Stimulated activated naive B cell treated with anti-CD40 and anti-IgM and Interleukin-4, amounts not matched to agents 10 μg/mL and 1 μg/mL and 100 μg/mL, for 72 hours (primary cell): ENCODE data around the gene DCLK1.
A peak's percentile ranks its signal among the peaks of the same experiment; 100 is the strongest.

Experiments used
- ATAC-seq, 2 donors: fragments of 150-1000 bp; cut with Tn5 transposase; replicated peaks; 2 replicates each; pipeline ENCODE4 v1.10.0; 2021; ENCODE audit warnings: moderate library complexity in 1 of 2
- DNase-seq: peaks from one replicate; pipeline ENCODE4 v3.0.0; 2021
- H3K27ac Mint-ChIP-seq: one replicate; pipeline ENCODE4 v1.8.0; 2022; ENCODE audit warnings: mild to moderate bottlenecking, mixed read lengths
- H3K27me3 Mint-ChIP-seq, 2 donors: one replicate each; pipeline ENCODE4 v1.8.0; 2022; ENCODE audit warnings: mixed read lengths in 2 of 2
- H3K36me3 Mint-ChIP-seq, 2 donors: one replicate each; pipeline ENCODE4 v1.8.0; 2022; ENCODE audit warnings: mixed read lengths in 2 of 2, mild to moderate bottlenecking in 1 of 2
- H3K4me1 Mint-ChIP-seq, 2 donors: one replicate each; pipeline ENCODE4 v1.8.0; 2022; ENCODE audit warnings: mixed read lengths in 2 of 2, mild to moderate bottlenecking in 1 of 2
- H3K4me3 Mint-ChIP-seq, 2 donors: one replicate each; pipeline ENCODE4 v1.8.0; 2022; ENCODE audit warnings: mild to moderate bottlenecking in 2 of 2, mixed read lengths in 2 of 2, moderate library complexity in 1 of 2
- H3K9me3 Mint-ChIP-seq, 2 donors: one replicate each; pipeline ENCODE4 v1.8.0; 2022; ENCODE audit warnings: mixed read lengths in 2 of 2, mild to moderate bottlenecking in 1 of 2

DCLK1 gene

DNA sequence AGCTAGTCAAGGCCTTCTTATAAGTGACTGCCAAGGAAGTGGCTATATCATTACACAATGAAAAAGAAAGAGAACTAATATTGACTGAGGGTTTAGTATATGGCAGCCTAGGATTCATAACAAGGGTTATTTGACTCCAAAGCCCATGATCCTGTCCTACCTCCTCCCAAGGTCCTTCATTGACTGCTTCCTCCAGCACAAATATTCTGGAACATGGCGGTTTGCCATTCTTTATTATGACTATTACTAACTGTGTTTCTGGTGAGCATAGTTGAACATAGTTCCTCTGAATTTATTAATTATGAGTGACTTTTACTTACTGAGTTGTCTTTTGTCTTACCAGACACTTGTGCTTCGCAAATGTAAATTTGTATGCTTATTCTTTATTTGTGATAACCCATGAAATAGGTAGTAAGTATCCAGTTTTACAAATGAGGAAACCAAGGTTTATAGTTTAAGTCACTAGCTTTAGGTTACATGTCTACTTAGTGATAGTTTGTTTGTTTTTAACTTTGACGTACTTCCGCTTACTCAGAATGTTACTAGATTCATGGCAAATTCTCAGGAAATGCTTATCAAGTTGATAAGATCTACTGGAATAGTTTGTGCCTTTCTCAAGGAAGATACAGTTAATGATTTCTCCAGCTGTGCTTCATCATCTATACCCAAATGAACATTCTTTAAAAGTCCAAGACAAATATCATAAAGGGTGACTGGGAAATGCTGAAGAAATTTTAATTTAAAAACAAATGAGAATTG is 15.5 kb upstream of the DCLK1 start:
- Mint-ChIP-seq H3K36me3 (no peaks in the 10 kb centered on the region), H3K4me1 (no peaks in the 10 kb centered on the region), H3K9me3 (peaks cover 6 to 7% of the 10 kb centered on the region in 2 donors), H3K27me3 (no peaks in the 10 kb centered on the region), H3K27ac (no peak overlapping the region), H3K4me3 (no peak overlapping the region)
- ATAC-seq: no peak
- no peak for DNase-seq

DNA sequence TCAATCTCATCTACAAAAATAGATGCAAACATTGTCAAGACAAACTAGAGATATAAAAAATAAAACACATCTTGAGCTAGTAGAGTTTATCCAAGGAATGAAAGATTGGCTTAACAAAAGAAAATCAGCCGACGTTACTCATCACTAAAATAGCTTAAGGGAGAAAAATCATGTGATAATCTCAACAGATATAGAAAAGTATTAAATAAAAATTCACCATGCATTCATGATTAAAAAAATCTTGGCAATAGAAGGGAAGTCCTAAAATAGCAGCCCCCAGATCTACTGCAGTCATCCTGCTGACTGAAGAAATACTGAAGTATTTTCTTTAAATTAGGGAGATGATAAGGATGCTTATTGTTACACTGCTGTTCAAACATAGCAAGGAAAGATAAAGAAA is 12.6 kb upstream of the DCLK1 start:
- peaks cover 0 to 1% of the 10 kb centered on the region in 2 donors for H3K9me3 Mint-ChIP-seq
- H3K27me3 Mint-ChIP-seq: no peaks in the 10 kb centered on the region
- no peak for ATAC-seq

GRCh38 chr13:36142735-36143134 is 11.6 kb upstream of the DCLK1 start:
- no peak for DNase-seq
- no peak overlapping the region for H3K4me3 Mint-ChIP-seq
- H3K4me1 Mint-ChIP-seq: no peaks in the 10 kb centered on the region
- H3K36me3 Mint-ChIP-seq: no peaks in the 10 kb centered on the region
- no peaks in the 10 kb centered on the region for H3K27me3 Mint-ChIP-seq
- no peak overlapping the region for H3K27ac Mint-ChIP-seq
- peaks cover 0 to 1% of the 10 kb centered on the region in 2 donors for H3K9me3 Mint-ChIP-seq
- ATAC-seq: no peak

More for the DNA sequence above, 12.6 kb upstream of the DCLK1 start:
- Mint-ChIP-seq H3K4me3 (no peak overlapping the region), H3K27ac (no peak overlapping the region), H3K36me3 (no peaks in the 10 kb centered on the region), H3K4me1 (no peaks in the 10 kb centered on the region)
- no peak for DNase-seq

DNA sequence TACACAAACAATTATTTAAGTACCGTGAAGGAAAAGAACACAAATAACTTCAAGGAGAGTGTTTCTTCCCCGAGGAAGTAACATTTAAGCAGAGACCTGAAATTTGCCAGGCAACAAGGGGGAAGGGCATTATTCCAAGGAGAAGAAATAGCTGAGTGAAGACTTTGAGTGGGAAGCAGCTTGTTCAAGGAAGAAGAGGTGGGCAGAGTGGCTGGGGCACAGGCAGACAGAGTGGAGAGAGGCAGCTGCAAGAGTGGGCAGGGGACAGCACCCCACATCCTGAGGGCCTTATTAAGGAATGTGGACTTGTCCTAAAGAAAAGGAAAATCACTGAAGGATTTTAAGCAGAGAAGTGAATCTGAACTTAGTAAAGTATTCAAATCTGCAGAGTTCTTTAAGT is 4.7 kb upstream of the DCLK1 start:
- ATAC-seq: no peak
- no peaks in the 10 kb centered on the region for H3K4me1 Mint-ChIP-seq
- DNase-seq: no peak
- no peaks in the 10 kb centered on the region for H3K36me3 Mint-ChIP-seq
- H3K9me3 Mint-ChIP-seq: peaks cover 0 to 5% of the 10 kb centered on the region in 2 donors
- peaks cover 10 to 47% of the 10 kb centered on the region in 2 donors for H3K27me3 Mint-ChIP-seq
- H3K27ac Mint-ChIP-seq: no peak overlapping the region
- no peak overlapping the region for H3K4me3 Mint-ChIP-seq

- ATAC-seq (no peak), DNase-seq (no peak)
- Mint-ChIP-seq H3K36me3 (no peaks in the 10 kb centered on the region), H3K4me3 (no peak overlapping the region), H3K4me1 (peaks cover 0 to 5% of the 10 kb centered on the region in 2 donors), H3K27ac (no peak overlapping the region), H3K9me3 (peaks cover 0 to 3% of the 10 kb centered on the region in 2 donors), H3K27me3 (peaks cover 19 to 59% of the 10 kb centered on the region in 2 donors)
Observed at GRCh38 chr13:36134632-36135031, 3.5 kb upstream of the DCLK1 start.

DNA sequence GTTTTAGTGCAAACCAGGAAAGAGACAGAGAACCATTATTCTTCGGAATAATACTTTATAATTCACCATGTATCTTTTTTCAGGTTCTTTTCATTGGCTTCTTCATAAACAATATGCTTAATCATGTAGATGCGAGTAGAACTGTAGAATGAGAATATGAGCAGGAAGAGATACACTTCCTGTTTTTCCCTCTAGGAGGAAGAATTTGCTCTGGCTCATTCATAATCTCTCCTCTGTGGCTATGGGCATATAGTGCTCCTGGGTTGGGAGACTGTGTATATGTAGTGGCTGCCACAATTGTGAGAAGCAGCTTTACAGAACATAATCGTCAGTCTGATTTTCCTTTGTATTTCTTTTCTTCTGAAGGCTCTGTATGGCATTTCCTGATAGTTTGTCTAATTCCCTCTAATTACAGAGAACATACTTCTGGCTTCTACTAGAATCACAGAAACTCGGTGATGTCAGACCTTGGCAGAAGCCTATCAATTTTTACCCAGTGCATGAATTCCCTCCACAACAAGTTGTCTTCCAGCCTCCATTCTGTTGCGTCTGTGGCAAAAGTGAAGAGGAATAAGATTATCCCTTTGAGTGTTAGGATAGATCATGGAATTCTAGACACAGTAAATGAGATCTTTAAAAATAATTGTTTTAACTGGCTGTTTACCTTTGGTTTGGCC is 2.9 kb upstream of the DCLK1 start:
- peaks cover 0 to 5% of the 10 kb centered on the region in 2 donors for H3K4me1 Mint-ChIP-seq
- ATAC-seq (no peak), DNase-seq (no peak)
- no peak overlapping the region for H3K27ac Mint-ChIP-seq
- peaks cover 0 to 3% of the 10 kb centered on the region in 2 donors for H3K9me3 Mint-ChIP-seq
- no peaks in the 10 kb centered on the region for H3K36me3 Mint-ChIP-seq
- H3K4me3 Mint-ChIP-seq: no peak overlapping the region
- peaks cover 19 to 63% of the 10 kb centered on the region in 2 donors for H3K27me3 Mint-ChIP-seq

GRCh38 chr13:36132376-36132775 is 1.2 kb upstream of the DCLK1 start:
- DNase-seq (no peak), ATAC-seq (no peak)
- Mint-ChIP-seq H3K4me1 (peaks cover 0 to 5% of the 10 kb centered on the region in 2 donors), H3K27me3 (peaks cover 19 to 70% of the 10 kb centered on the region in 2 donors), H3K27ac (no peak overlapping the region), H3K9me3 (peaks cover 0 to 5% of the 10 kb centered on the region in 2 donors), H3K36me3 (no peaks in the 10 kb centered on the region), H3K4me3 (no peak overlapping the region)

- H3K27me3 Mint-ChIP-seq: peaks cover 19 to 71% of the 10 kb centered on the region in 2 donors
- ATAC-seq (no peak), DNase-seq (no peak)
Observed at GRCh38 chr13:36131931-36132297, 732 bp upstream of the DCLK1 start.

DNA sequence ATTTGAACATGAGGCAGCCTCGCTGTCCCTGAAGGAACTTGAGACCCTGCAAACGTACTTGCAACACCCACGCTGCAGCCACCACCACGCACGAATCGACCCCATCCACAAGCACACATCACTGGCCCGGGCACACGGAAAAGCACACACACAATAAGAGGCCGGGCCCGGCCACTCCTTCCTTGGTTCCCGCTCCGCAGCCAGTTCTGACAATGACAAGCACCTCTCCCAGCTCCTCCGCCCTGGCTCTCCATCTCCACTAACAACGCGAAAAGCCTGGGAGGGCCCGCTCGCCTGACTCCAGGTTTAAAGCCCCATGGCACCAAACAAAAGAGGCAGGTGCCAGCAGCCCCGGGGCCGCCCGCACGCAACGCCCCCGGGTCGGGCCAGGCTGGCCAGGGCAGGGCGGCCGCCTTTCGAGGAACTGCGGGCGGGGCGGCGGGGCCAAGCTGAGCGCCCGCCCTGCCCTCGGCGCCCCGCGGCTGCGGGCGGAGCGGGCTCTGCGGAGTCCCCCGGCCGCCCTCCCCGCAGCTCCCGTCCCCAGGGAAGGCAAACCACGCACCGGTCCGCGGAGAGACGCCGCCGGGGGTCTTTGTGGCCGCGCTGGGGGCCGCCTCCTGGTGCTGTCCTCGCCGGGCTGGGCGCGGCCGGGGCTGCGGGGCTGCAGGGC is 495 bp downstream of the DCLK1 start:
- peaks cover 19 to 76% of the 10 kb centered on the region in 2 donors for H3K27me3 Mint-ChIP-seq
- DNase-seq (no peak), ATAC-seq (peak in 1 of 2 donors; percentile 19)
- no peaks in the 10 kb centered on the region for H3K36me3 Mint-ChIP-seq
- H3K27ac Mint-ChIP-seq: no peak overlapping the region
- peaks cover 0 to 3% of the 10 kb centered on the region in 2 donors for H3K9me3 Mint-ChIP-seq
- H3K4me1 Mint-ChIP-seq: peaks cover 0 to 5% of the 10 kb centered on the region in 2 donors
- H3K4me3 Mint-ChIP-seq: no peak overlapping the region

More at GRCh38 chr13:36131931-36132297, 732 bp upstream of the DCLK1 start:
- Mint-ChIP-seq H3K9me3 (peaks cover 0 to 5% of the 10 kb centered on the region in 2 donors), H3K4me1 (peaks cover 0 to 5% of the 10 kb centered on the region in 2 donors), H3K4me3 (no peak overlapping the region), H3K36me3 (no peaks in the 10 kb centered on the region), H3K27ac (no peak overlapping the region)

DNA sequence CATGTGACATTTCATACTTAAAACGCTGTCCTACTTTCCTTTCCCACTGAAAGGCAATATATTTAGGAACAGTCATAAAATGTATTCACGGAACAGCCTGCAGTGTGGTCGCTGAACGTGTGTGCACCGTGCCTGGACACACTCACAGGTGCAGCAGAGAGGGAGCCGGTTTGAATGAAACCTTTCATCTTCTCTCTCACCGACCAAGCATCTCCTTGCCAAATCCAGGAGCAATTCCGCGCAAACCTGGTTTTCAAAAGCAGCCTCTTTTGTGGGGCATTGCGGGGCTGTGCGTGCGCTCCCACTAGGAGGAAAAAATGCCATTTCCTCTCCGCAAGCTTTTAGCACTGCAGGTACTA is 1.0 kb downstream of the DCLK1 start:
- H3K27ac Mint-ChIP-seq: no peak overlapping the region
- peaks cover 0 to 2% of the 10 kb centered on the region in 2 donors for H3K9me3 Mint-ChIP-seq
- DNase-seq (no peak), ATAC-seq (no peak)
- no peaks in the 10 kb centered on the region for H3K36me3 Mint-ChIP-seq
- H3K4me1 Mint-ChIP-seq: peaks cover 0 to 5% of the 10 kb centered on the region in 2 donors
- H3K4me3 Mint-ChIP-seq: no peak overlapping the region
- peaks cover 19 to 71% of the 10 kb centered on the region in 2 donors for H3K27me3 Mint-ChIP-seq

DNA sequence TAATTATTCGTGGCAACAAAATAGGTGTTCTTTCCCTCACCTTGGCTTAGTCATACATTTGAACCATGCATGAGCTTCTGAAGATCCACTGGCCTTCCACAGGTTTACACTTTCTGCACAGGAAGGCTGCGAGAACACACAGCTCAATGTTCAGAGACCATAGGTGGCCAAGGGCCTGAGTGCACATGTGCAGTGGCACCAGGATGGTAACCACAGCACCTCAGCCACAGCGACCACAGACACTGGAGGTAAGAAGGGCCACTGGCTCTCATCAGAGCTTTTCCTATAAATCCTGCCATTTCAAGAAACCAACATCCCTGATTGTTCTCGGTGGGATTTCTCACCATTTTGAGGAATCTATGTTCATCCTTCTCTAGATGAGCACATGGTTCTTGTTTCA is 1.6 kb downstream of the DCLK1 start:
- no peak overlapping the region for H3K4me3 Mint-ChIP-seq
- no peak for ATAC-seq

GRCh38 chr13:36126491-36126890 is 4.7 kb downstream of the DCLK1 start:
- Mint-ChIP-seq H3K4me1 (peaks cover 0 to 5% of the 10 kb centered on the region in 2 donors), H3K4me3 (no peak overlapping the region), H3K9me3 (peaks cover 0 to 4% of the 10 kb centered on the region in 2 donors), H3K36me3 (no peaks in the 10 kb centered on the region), H3K27me3 (peaks cover 12 to 36% of the 10 kb centered on the region in 2 donors), H3K27ac (no peak overlapping the region)
- ATAC-seq (no peak), DNase-seq (no peak)

More for the DNA sequence above, 1.6 kb downstream of the DCLK1 start:
- no peak for DNase-seq
- H3K4me1 Mint-ChIP-seq: peaks cover 0 to 5% of the 10 kb centered on the region in 2 donors
- H3K9me3 Mint-ChIP-seq: peaks cover 0 to 4% of the 10 kb centered on the region in 2 donors
- H3K27ac Mint-ChIP-seq: no peak overlapping the region
- H3K36me3 Mint-ChIP-seq: no peaks in the 10 kb centered on the region
- peaks cover 19 to 64% of the 10 kb centered on the region in 2 donors for H3K27me3 Mint-ChIP-seq

DNA sequence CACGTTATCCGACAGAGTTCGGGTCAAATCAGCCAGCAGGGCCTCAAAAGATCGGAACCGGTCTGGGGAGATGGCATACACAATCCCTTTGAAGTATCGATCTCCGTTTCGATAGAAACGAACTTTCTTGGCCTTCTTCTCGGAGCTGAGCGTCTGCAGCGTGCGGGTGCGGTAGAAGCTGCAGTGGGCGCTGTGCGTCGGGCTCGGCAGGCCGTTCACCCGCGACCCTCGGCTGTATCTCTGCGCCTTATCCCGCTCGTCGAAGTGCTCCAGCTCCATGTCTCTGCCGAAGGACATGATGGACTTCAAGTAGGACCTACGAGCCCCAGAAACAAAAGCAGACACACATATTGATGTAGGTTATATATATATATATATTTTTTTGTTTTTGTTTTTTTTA is 5.3 kb downstream of the DCLK1 start:
- Mint-ChIP-seq H3K4me3 (no peak overlapping the region), H3K27me3 (peaks cover 9 to 33% of the 10 kb centered on the region in 2 donors), H3K4me1 (peaks cover 0 to 5% of the 10 kb centered on the region in 2 donors), H3K27ac (no peak overlapping the region), H3K36me3 (no peaks in the 10 kb centered on the region), H3K9me3 (peaks cover 0 to 4% of the 10 kb centered on the region in 2 donors)
- DNase-seq: no peak
- no peak for ATAC-seq

- DNase-seq: no peak
- ATAC-seq: no peak
- Mint-ChIP-seq H3K27me3 (peaks cover 0 to 19% of the 10 kb centered on the region in 2 donors), H3K9me3 (peaks cover 0 to 4% of the 10 kb centered on the region in 2 donors), H3K36me3 (no peaks in the 10 kb centered on the region), H3K27ac (no peak overlapping the region), H3K4me3 (no peak overlapping the region), H3K4me1 (no peaks in the 10 kb centered on the region)
Observed at GRCh38 chr13:36124236-36124822, 6.9 kb downstream of the DCLK1 start.
